Neuron (in vitro differentiated cells): ENCODE measurements around the gene DCUN1D3.

Source experiments
- H2AFZ ChIP-seq: one replicate; pipeline ENCODE4 v1.6.1; 2013; ENCODE audit warnings: low read depth, mild to moderate bottlenecking, inconsistent platforms, low read length, moderate library complexity
- H3K27me3 ChIP-seq: one replicate; pipeline ENCODE4 v1.6.1; 2013; ENCODE audit warnings: low read length; ENCODE audit not compliant: insufficient read depth
- H3K36me3 ChIP-seq: one replicate; pipeline ENCODE4 v1.6.1; 2013; ENCODE audit warnings: low read length; ENCODE audit not compliant: insufficient read depth
- H3K4me1 ChIP-seq: one replicate; pipeline ENCODE4 v1.6.1; 2013; ENCODE audit warnings: low read length; ENCODE audit not compliant: insufficient read depth
- H3K4me3 ChIP-seq: 2 replicates; pipeline ENCODE4 v1.5.1; 2013; ENCODE audit warnings: mild to moderate bottlenecking, low read length, moderate library complexity
- H3K9me3 ChIP-seq: one replicate; pipeline ENCODE4 v1.6.1; 2013; ENCODE audit warnings: low read length

Gene DCUN1D3

GRCh38 chr16:20846030-20846429 is 54.1 kb downstream of the DCUN1D3 start:
- Histone ChIP-seq H3K4me1 (no peaks in the 10 kb centered on the region), H2AFZ (no peak overlapping the region), H3K4me3 (no peak overlapping the region), H3K9me3 (no peaks in the 10 kb centered on the region), H3K27me3 (no peaks in the 10 kb centered on the region), H3K36me3 (peaks cover 31% of the 10 kb centered on the region)

- no peak overlapping the region for H3K4me3 ChIP-seq
- no peak overlapping the region for H2AFZ ChIP-seq
- H3K4me1 ChIP-seq: no peaks in the 10 kb centered on the region
- peaks cover 31% of the 10 kb centered on the region for H3K36me3 ChIP-seq
- H3K9me3 ChIP-seq: no peaks in the 10 kb centered on the region
- H3K27me3 ChIP-seq: no peaks in the 10 kb centered on the region
Measured at GRCh38 chr16:20844588-20844987, 55.6 kb downstream of the DCUN1D3 start.

DNA sequence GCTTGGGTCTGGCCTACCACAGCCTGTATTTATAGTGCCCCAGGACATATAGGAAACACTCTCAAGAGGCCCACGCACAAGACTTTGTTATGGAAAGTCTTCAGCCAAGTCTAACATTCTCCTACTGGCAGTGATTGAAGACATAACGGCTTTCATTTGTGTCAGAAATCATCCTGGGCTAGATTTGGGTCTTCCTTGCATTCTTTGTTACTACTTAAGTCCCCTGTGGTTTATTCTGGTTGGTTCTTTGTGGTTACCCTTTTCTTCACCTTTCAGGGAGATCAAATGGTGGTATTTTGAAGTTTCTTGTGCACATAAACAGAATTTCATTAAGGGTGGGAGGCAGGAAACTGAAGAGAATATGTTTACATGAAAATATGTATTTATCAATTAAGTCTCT is 56.1 kb downstream of the DCUN1D3 start:
- no peak overlapping the region for H2AFZ ChIP-seq
- peaks cover 31% of the 10 kb centered on the region for H3K36me3 ChIP-seq
- H3K9me3 ChIP-seq: no peaks in the 10 kb centered on the region
- no peak overlapping the region for H3K4me3 ChIP-seq
- no peaks in the 10 kb centered on the region for H3K4me1 ChIP-seq
- H3K27me3 ChIP-seq: no peaks in the 10 kb centered on the region

DNA sequence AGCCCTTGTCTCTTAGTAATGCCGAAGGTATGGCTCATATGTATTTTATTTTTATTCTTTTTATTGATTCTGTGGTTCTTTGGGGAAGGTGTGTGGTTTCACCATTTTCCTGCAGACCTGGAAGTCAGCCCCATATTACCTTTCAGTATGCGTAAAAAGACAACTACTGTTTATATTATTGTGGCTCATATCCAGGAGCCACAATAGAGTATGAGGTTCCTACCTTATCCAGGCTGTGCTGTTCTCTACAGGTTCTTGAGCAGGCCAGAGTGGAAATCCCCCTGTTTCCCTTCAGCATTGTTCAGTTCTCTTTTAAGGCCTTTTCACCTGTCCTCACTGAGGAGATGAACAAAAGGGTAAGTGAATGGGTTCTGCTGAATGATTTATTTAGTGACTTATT is 60.7 kb downstream of the DCUN1D3 start:
- Histone ChIP-seq H3K36me3 (peaks cover 30% of the 10 kb centered on the region), H2AFZ (no peak overlapping the region), H3K9me3 (peaks cover 12% of the 10 kb centered on the region), H3K27me3 (no peaks in the 10 kb centered on the region), H3K4me3 (no peak overlapping the region), H3K4me1 (no peaks in the 10 kb centered on the region)

DNA sequence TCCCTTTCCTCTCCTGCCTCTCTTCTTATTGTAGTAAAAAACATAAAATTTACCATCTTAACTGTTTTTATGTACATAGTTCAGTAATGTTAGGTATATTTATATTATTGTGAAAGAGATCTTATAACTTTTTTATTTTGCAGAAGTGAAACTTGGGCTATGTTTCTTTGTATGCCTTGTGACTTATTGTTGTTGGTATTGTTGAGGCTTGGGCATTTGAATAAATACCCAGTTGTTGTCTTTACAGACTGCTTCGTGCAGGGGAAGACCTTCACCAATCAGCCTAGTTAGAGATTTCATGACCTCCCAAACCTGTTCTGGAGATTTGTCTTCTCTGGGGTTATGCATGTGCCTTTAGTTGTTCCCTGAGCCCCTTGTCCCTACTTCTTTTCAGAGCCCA is 61.9 kb downstream of the DCUN1D3 start:
- Histone ChIP-seq H3K4me1 (no peaks in the 10 kb centered on the region), H3K36me3 (peaks cover 36% of the 10 kb centered on the region), H3K4me3 (no peak overlapping the region), H2AFZ (no peak overlapping the region), H3K9me3 (peaks cover 13% of the 10 kb centered on the region), H3K27me3 (no peaks in the 10 kb centered on the region)

GRCh38 chr16:20833086-20833485 is 67.1 kb downstream of the DCUN1D3 start:
- H2AFZ ChIP-seq: no peak overlapping the region
- no peaks in the 10 kb centered on the region for H3K27me3 ChIP-seq
- peaks cover 44% of the 10 kb centered on the region for H3K36me3 ChIP-seq
- H3K9me3 ChIP-seq: peaks cover 13% of the 10 kb centered on the region
- no peak overlapping the region for H3K4me3 ChIP-seq
- H3K4me1 ChIP-seq: no peaks in the 10 kb centered on the region

GRCh38 chr16:20830372-20830771 is 69.8 kb downstream of the DCUN1D3 start:
- no peak overlapping the region for H2AFZ ChIP-seq
- peaks cover 55% of the 10 kb centered on the region for H3K36me3 ChIP-seq
- H3K27me3 ChIP-seq: no peaks in the 10 kb centered on the region
- no peak overlapping the region for H3K4me3 ChIP-seq
- H3K9me3 ChIP-seq: peaks cover 1% of the 10 kb centered on the region
- H3K4me1 ChIP-seq: no peaks in the 10 kb centered on the region

GRCh38 chr16:20829536-20829935 is 70.6 kb downstream of the DCUN1D3 start:
- no peaks in the 10 kb centered on the region for H3K4me1 ChIP-seq
- no peak overlapping the region for H3K4me3 ChIP-seq
- no peaks in the 10 kb centered on the region for H3K27me3 ChIP-seq
- H2AFZ ChIP-seq: no peak overlapping the region
- peaks cover 1% of the 10 kb centered on the region for H3K9me3 ChIP-seq
- H3K36me3 ChIP-seq: peaks cover 51% of the 10 kb centered on the region

- peaks cover 36% of the 10 kb centered on the region for H3K36me3 ChIP-seq
Measured at GRCh38 chr16:20826039-20826566, 74.1 kb downstream of the DCUN1D3 start.

DNA sequence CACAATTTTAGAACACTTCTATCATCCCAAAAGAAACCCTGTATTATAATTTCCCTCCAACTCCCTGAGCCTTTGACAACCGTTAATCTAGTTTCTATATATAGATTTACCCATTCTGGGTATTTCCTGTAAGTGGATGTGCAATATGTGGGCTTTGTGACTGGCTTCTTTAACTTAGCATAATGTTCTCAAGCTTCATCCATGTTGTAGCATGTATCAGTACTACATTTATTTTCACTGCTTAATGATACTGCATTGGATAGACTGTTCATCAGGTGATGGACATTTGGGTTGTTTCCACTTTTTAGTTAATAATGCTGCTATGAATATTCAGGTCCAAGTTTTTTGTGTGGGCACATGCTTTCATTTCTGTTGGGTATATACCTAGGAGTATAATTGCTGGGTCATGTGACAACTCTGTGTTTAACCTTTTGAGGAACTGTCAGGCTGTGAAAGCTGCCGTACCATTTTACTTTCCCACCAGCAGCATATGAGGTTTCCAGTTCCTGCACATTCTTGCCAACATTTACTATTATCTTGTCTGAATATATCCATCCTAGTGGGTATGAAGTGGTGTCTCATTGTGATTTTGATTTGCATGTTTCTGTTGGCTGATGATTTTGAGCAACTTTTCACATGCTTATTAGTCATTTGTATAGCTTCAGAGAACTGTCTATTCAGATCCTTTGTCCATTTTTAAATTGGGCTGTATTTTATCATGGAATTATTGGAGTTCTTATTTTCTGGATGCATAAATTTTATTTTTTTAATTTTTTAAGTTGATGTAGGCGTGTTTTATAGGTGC is 77.4 kb downstream of the DCUN1D3 start:
- Histone ChIP-seq H3K4me1 (no peaks in the 10 kb centered on the region), H3K27me3 (no peaks in the 10 kb centered on the region), H3K4me3 (no peak overlapping the region), H2AFZ (no peak overlapping the region), H3K36me3 (peaks cover 38% of the 10 kb centered on the region), H3K9me3 (no peaks in the 10 kb centered on the region)

More at GRCh38 chr16:20826039-20826566, 74.1 kb downstream of the DCUN1D3 start:
- Histone ChIP-seq H2AFZ (no peak overlapping the region), H3K9me3 (no peaks in the 10 kb centered on the region), H3K4me1 (no peaks in the 10 kb centered on the region), H3K4me3 (no peak overlapping the region), H3K27me3 (no peaks in the 10 kb centered on the region)

- Histone ChIP-seq H3K9me3 (no peaks in the 10 kb centered on the region), H3K4me3 (no peak overlapping the region), H2AFZ (no peak overlapping the region), H3K36me3 (peaks cover 29% of the 10 kb centered on the region), H3K4me1 (no peaks in the 10 kb centered on the region), H3K27me3 (no peaks in the 10 kb centered on the region)
Measured at GRCh38 chr16:20821682-20822081, 78.5 kb downstream of the DCUN1D3 start.

DNA sequence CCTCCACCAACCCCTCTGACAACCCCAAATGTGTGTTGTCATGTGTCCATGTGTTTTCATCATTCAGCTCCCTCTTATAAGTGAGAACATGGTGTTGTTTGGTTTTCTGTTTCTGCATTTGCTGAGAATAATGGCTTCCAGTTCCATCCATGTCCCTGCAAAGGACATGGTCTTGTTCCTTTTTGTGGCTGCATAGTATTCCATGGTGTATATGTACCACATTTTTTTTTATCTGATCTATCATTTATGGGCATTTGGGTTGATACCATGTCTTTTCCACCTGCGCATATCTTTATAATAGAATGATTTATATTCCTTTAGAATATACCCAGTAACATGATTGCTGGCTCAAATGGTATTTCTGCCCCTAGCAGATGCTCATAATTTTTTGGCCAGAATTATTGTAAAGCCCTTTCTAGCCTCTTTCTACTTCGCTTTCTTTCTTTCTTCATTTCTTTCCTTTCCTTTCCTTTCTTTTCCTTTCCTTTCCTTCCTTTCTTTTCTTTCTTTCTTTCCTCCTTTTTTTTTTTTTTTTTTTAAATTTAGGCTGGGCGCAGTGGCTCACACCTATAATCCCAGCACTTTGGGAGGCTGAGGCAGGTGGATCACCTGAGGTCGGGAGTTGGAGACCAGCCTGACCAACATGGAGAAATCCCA is 81.1 kb downstream of the DCUN1D3 start:
- H3K9me3 ChIP-seq: no peaks in the 10 kb centered on the region
- H2AFZ ChIP-seq: no peak overlapping the region
- peaks cover 31% of the 10 kb centered on the region for H3K36me3 ChIP-seq
- H3K4me3 ChIP-seq: no peak overlapping the region
- H3K4me1 ChIP-seq: no peaks in the 10 kb centered on the region
- H3K27me3 ChIP-seq: no peaks in the 10 kb centered on the region

GRCh38 chr16:20814784-20815183 is 85.4 kb downstream of the DCUN1D3 start:
- no peak overlapping the region for H2AFZ ChIP-seq
- no peaks in the 10 kb centered on the region for H3K27me3 ChIP-seq
- no peaks in the 10 kb centered on the region for H3K9me3 ChIP-seq
- no peaks in the 10 kb centered on the region for H3K4me1 ChIP-seq
- H3K36me3 ChIP-seq: peaks cover 22% of the 10 kb centered on the region
- H3K4me3 ChIP-seq: no peak overlapping the region
